Liver (tissue), 9 donors: ENCODE results near the gene EFCAB12. TPM values are rescaled to one million over a fixed set of nuclear protein-coding genes. Genes with fewer than 3 reads are reported as not detected.
A peak's percentile ranks its signal among the peaks of the same experiment; 100 is the strongest.

Experiments
- DNase-seq: peaks from one replicate; pipeline ENCODE4 v3.0.0-alpha.2; 2017; ENCODE audit warnings: low spot score
- H3K27ac ChIP-seq, 2 donors: one replicate each; pipeline ENCODE4 v1.7.0; 2013; ENCODE audit warnings: inconsistent platforms in 2 of 2, low read length in 2 of 2, control low read depth in 1 of 2, low read depth in 1 of 2, mild to moderate bottlenecking in 1 of 2
- H3K27me3 ChIP-seq, 4 donors: one replicate each; pipeline versions ENCODE4 v1.6.1 to v1.7.0; 2013; ENCODE audit warnings: low read length in 3 of 4, inconsistent platforms in 1 of 4, mild to moderate bottlenecking in 1 of 4, moderate library complexity in 1 of 4; ENCODE audit not compliant: control insufficient read depth in 4 of 4, insufficient read depth in 4 of 4
- H3K36me3 ChIP-seq, 4 donors: one replicate each; pipeline versions ENCODE4 v1.6.1 to v1.7.0; 2013; ENCODE audit warnings: low read length in 3 of 4, mild to moderate bottlenecking in 3 of 4, low read depth in 1 of 4, moderate library complexity in 1 of 4; ENCODE audit not compliant: control insufficient read depth in 4 of 4, insufficient read depth in 3 of 4
- H3K4me1 ChIP-seq, 4 donors: one replicate each; pipeline versions ENCODE4 v1.6.1 to v1.7.0; 2013; ENCODE audit warnings: low read length in 3 of 4, mild to moderate bottlenecking in 3 of 4, moderate library complexity in 1 of 4; ENCODE audit not compliant: control insufficient read depth in 4 of 4, insufficient read depth in 4 of 4
- H3K4me3 ChIP-seq, 3 donors: one replicate each; pipeline versions ENCODE4 v1.6.1 to v1.7.0; 2013; ENCODE audit warnings: low read length in 3 of 3, control low read depth in 1 of 3, low read depth in 1 of 3, mild to moderate bottlenecking in 1 of 3
- H3K9ac ChIP-seq, 2 donors: one replicate each; pipeline ENCODE4 v1.7.0; 2013; ENCODE audit warnings: low read length in 2 of 2, mild to moderate bottlenecking in 2 of 2, moderate library complexity in 2 of 2, control low read depth in 1 of 2, low read depth in 1 of 2
- H3K9me3 ChIP-seq, 4 donors: one replicate each; pipeline versions ENCODE4 v1.6.1 to v1.7.0; 2013; ENCODE audit warnings: low read length in 3 of 4; ENCODE audit not compliant: control insufficient read depth in 4 of 4
- FOXA1 ChIP-seq: IDR thresholded peaks from 2 replicates; pipeline ENCODE4 v1.6.1; 2016; ENCODE audit warnings: antibody characterized with exemption
- HNF4A ChIP-seq, 2 donors: conservative IDR thresholded peaks; 2 replicates each; pipeline ENCODE4 v1.6.1; 2016; ENCODE audit warnings: antibody characterized with exemption in 2 of 2, mild to moderate bottlenecking in 2 of 2
- JUND ChIP-seq, 2 donors: IDR thresholded peaks; 2 replicates each; pipeline ENCODE4 v1.6.1; 2016; ENCODE audit warnings: antibody characterized with exemption in 2 of 2
- MAX ChIP-seq: IDR thresholded peaks from 2 replicates; pipeline ENCODE4 v1.6.1; 2016; ENCODE audit warnings: antibody characterized with exemption
- RAD21 ChIP-seq, 2 donors: IDR thresholded peaks; 2 replicates each; pipeline ENCODE4 v1.6.1; 2016; ENCODE audit warnings: antibody characterized with exemption in 2 of 2, mild to moderate bottlenecking in 2 of 2
- YY1 ChIP-seq: IDR thresholded peaks from 2 replicates; pipeline ENCODE4 v1.6.1; 2016; ENCODE audit warnings: antibody characterized with exemption, mild to moderate bottlenecking
- ZBTB33 ChIP-seq: IDR thresholded peaks from 2 replicates; pipeline ENCODE4 v1.6.1; 2016; ENCODE audit warnings: antibody characterized with exemption
- WGBS: extraction: QIAGEN DNeasy Blood & Tissue Kit; methylation state at CpG from one replicate; pipeline ENCODE4 v1.1.7; 2013; 5-methylcytosine and 5-hydroxymethylcytosine counted together
- polyA plus RNA-seq, 2 donors: library from polyadenylated mRNA; stranded (reverse) in 1 of 2; unstranded in 1 of 2; fragments of 200-250 nt in 1 of 2; fragments of >200 nt in 1 of 2; fragmentation: Nextera tagmentation in 1 of 2; extraction: Ambion mirVana in 1 of 2; gene quantifications; one replicate each; pipeline versions ENCODE4 v1.2.1 to v1.2.3, GENCODE V29; 2013 to 2015
- total RNA-seq, 2 donors: library from RNA; depleted of rRNA; stranded (reverse); fragments of >200 nt; gene quantifications; one replicate each; pipeline ENCODE4 v1.2.3, GENCODE V29; 2014
- TF ChIP-seq, protein P1 (sequence below): fragments of 150-350 bp; IDR thresholded peaks from 2 replicates; pipeline ENCODE4 v1.5.1; 2017; ENCODE audit warnings: improper control_type of control experiment, low read depth, low read length; ENCODE audit not compliant: missing input control
- TF ChIP-seq, protein P2 (sequence below): IDR thresholded peaks from 2 replicates; pipeline ENCODE4 v1.6.1; 2016; ENCODE audit warnings: antibody characterized with exemption
- donor health status: healthy.
- donor health status: healthy.
- donor health status: healthy.
- donor health status: healthy.
- donor health status: healthy.

EFCAB12 gene
- total and polyA plus RNA-seq, 4 donors, result 0.37 to 2.4 (median 0.65) TPM

DNA sequence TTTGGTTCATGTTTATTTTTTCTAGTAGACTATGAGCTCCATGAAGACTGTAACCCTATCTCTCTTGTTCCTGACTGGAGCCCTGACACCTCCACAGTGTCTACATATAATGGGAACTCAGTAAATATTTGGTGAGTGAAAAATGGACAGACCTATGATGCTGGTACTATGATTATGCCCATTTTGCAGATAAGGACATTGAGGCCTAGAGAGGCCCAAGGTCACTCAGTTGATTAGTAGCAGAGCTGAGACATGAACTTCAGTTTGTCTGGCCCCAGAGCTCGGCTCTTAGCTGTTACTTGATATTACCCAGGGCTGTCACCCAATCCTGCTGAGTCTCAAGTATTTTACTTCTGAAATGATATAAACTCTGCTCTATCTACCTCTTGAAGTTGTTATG lies 5.5 kb downstream of the EFCAB12 start:
- no peaks in the 10 kb centered on the region for H3K9me3 ChIP-seq
- TF ChIP-seq MAX, result no peak
- TF ChIP-seq, protein P1, sequence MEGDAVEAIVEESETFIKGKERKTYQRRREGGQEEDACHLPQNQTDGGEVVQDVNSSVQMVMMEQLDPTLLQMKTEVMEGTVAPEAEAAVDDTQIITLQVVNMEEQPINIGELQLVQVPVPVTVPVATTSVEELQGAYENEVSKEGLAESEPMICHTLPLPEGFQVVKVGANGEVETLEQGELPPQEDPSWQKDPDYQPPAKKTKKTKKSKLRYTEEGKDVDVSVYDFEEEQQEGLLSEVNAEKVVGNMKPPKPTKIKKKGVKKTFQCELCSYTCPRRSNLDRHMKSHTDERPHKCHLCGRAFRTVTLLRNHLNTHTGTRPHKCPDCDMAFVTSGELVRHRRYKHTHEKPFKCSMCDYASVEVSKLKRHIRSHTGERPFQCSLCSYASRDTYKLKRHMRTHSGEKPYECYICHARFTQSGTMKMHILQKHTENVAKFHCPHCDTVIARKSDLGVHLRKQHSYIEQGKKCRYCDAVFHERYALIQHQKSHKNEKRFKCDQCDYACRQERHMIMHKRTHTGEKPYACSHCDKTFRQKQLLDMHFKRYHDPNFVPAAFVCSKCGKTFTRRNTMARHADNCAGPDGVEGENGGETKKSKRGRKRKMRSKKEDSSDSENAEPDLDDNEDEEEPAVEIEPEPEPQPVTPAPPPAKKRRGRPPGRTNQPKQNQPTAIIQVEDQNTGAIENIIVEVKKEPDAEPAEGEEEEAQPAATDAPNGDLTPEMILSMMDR, result no peak
- H3K4me1 ChIP-seq, result peaks cover 2 to 9% (median 4%) of the 10 kb centered on the region in 4 donors
- H3K36me3 ChIP-seq, result no peaks in the 10 kb centered on the region
- H3K27ac ChIP-seq, result no peak overlapping the region
- no peaks in the 10 kb centered on the region for H3K27me3 ChIP-seq
- no peak for DNase-seq
- H3K9ac ChIP-seq, result no peak overlapping the region
- H3K4me3 ChIP-seq, result no peak overlapping the region
- 93% methylated on average over 1 of the region's 1 CpG for WGBS

DNA sequence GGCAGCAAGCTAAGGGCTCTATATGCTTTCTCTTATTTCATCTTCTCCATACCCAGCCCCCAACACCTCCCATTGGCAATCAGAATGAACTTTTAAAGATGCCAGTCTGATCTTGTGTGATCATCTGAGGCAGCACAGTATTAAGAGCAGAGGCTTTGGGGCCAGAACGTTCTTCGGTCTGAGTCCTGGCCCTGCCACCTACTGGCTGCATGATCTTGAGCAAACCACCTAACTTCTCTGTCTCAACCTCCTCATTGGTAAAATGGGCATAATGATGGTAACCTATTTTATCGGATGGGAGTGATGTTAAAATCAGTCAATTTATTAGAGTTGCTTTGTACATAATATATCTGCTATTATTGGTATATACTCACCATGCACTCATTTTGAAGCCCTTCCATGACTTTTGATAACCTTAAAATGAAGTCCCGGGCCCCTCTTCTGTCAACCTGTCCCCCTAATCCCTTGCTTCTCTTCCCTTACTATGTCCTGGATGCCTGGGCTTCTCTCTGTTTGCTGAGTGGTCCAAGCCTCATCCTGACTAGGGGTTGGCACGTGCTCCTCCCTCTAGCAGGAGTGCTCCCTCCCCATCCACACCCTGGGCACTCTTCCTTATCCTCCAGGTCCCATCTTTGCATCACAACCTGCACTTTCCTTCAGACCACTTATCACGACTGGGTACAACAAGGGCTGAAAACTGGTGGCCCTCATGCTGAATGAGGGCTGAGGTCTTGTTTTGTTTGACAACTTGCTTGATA lies 6.3 kb downstream of the EFCAB12 start:
- no peak for TF ChIP-seq ZBTB33
- no peak for TF ChIP-seq YY1
- no peak for TF ChIP-seq FOXA1
- peak; percentile 26 to 42 for TF ChIP-seq RAD21 (IDR thresholded peaks at IDR 0.05)
- TF ChIP-seq, protein P2, sequence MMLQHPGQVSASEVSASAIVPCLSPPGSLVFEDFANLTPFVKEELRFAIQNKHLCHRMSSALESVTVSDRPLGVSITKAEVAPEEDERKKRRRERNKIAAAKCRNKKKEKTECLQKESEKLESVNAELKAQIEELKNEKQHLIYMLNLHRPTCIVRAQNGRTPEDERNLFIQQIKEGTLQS, result no peak
- no peak for TF ChIP-seq JUND (IDR thresholded peaks at IDR 0.05)
- TF ChIP-seq, protein P1, result no peak
- TF ChIP-seq HNF4A (conservative IDR thresholded peaks at IDR 0.05), result no peak
- 88% methylated on average over 6 of the region's 6 CpGs for WGBS
- H3K36me3 ChIP-seq, result no peaks in the 10 kb centered on the region
- no peak overlapping the region for H3K27ac ChIP-seq
- peaks cover 0 to 5% (median 2%) of the 10 kb centered on the region in 4 donors for H3K4me1 ChIP-seq
- H3K27me3 ChIP-seq, result no peaks in the 10 kb centered on the region
- no peak for DNase-seq
- H3K9ac ChIP-seq, result no peak overlapping the region
- H3K9me3 ChIP-seq, result no peaks in the 10 kb centered on the region
- no peak overlapping the region for H3K4me3 ChIP-seq
